Measurements from ENCODE around the gene GJA3.

GJA3 gene

DNA sequence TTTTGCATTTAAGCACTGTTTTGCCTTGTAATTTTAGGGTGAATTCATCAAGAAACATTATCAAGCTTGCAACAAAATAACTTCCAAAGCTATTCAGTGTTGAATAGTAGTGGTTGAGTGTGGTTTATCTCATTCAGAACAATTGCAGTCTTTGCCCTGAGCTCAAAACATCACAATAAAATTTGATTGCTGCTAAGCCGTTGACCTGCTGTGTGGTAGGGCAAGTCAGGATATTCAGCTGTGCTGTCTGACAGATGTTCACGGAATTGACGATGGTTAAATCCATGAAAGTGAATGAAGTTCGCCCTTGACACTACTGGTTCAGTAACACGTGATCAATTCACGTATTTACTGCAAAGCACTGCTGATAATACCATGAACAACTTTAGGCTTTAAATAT lies 66.9 kb downstream of the GJA3 start:
- no peak overlapping the region for H3K4me3 ChIP-seq (ENCODE audit: control insufficient read depth, low read depth, low read length)
- no peak for DNase-seq (ENCODE audit: low read depth)
- TF ChIP-seq, protein P1, sequence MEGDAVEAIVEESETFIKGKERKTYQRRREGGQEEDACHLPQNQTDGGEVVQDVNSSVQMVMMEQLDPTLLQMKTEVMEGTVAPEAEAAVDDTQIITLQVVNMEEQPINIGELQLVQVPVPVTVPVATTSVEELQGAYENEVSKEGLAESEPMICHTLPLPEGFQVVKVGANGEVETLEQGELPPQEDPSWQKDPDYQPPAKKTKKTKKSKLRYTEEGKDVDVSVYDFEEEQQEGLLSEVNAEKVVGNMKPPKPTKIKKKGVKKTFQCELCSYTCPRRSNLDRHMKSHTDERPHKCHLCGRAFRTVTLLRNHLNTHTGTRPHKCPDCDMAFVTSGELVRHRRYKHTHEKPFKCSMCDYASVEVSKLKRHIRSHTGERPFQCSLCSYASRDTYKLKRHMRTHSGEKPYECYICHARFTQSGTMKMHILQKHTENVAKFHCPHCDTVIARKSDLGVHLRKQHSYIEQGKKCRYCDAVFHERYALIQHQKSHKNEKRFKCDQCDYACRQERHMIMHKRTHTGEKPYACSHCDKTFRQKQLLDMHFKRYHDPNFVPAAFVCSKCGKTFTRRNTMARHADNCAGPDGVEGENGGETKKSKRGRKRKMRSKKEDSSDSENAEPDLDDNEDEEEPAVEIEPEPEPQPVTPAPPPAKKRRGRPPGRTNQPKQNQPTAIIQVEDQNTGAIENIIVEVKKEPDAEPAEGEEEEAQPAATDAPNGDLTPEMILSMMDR (conservative IDR thresholded peaks at IDR 0.05; ENCODE audit: control insufficient read depth, insufficient read depth, low read depth, low read length) = no peak

DNA sequence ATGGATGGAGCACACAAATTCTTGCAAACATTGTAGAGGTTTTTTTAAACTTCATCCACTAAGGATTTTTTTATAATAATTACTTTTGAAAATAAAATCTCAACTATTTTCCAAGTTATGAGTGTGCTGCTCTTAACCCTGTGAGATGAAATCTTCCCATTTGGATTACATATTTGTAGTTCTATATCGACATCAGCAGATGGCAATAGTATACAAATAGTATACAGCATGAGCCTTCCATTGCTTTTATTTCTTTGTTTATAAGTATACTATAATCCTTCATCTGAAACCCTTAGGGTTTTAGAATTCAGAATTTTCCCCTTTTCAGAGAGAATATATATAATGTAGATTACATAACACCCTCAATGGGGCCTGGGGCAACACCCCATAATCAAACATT lies 70.5 kb downstream of the GJA3 start:
- H3K4me3 ChIP-seq (ENCODE audit: control insufficient read depth, low read depth, low read length) = no peak overlapping the region
- peak; percentile 9 for DNase-seq (ENCODE audit: low read depth)
- TF ChIP-seq, protein P1 (conservative IDR thresholded peaks at IDR 0.05; ENCODE audit: control insufficient read depth, insufficient read depth, low read depth, low read length) = no peak

Data from fibroblast of mammary gland (primary cell).